ENCODE data around the gene ELFN1. TPM values are rescaled to one million over a fixed set of nuclear protein-coding genes. Genes with fewer than 3 reads are reported as not detected.

Gene ELFN1
- total RNA-seq, 2 donors from 2014 or later = 0.33 to 1.3 TPM

DNA sequence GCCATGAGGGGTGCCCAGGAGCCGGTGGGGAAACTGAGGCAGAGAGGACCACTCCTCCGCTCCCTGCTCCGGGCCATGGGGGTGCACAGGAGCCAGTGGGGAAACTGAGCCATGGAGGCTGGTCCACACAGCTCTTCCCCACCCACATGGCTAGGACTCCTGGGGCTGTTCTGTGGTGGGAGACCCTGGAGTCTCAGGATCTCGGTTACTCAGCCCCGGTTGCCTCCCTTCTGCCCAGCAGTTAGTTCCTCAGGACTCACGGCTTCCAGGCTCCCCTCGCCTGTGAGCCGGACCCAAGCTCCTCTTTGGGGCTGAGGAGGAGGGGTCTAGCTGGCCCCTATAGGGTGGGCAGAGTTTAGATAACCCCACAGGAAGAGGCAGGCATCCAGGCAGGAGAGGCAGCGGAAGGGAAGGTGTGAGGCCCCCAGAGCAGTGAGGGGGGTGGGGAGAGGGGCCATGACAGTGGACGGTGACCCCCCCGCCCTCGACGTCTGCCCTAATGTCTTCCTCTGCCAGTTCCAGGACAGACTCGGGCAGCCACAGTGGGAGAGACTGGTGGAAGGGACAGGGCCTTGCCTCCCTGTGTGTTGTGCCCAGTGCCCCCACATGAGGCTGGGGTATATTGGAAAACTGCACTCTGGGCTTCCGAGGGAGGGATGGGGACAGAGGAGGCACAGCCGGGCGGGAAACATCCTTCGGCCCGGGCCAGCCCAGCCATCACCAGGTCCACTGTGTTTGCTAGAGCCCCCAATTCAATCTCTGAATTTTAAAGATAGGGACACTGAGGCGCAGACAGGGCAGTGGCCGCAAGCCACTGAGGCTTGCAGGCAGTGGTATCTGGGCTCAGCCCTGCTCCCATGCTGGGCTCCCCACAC, 4.3 kb downstream of the ELFN1 start:
- H3K9me3 ChIP-seq = no peaks in the 10 kb centered on the region
- no peaks in the 10 kb centered on the region for H3K36me3 ChIP-seq (replicated peaks in 1 of 2; ENCODE audit: insufficient read depth in 1 of 2, low read depth in 2 of 2)
- no peak overlapping the region for H3K4me3 ChIP-seq
- no peak for TF ChIP-seq POLR2A (IDR thresholded peaks at IDR 0.05)
- TF ChIP-seq, protein P1, sequence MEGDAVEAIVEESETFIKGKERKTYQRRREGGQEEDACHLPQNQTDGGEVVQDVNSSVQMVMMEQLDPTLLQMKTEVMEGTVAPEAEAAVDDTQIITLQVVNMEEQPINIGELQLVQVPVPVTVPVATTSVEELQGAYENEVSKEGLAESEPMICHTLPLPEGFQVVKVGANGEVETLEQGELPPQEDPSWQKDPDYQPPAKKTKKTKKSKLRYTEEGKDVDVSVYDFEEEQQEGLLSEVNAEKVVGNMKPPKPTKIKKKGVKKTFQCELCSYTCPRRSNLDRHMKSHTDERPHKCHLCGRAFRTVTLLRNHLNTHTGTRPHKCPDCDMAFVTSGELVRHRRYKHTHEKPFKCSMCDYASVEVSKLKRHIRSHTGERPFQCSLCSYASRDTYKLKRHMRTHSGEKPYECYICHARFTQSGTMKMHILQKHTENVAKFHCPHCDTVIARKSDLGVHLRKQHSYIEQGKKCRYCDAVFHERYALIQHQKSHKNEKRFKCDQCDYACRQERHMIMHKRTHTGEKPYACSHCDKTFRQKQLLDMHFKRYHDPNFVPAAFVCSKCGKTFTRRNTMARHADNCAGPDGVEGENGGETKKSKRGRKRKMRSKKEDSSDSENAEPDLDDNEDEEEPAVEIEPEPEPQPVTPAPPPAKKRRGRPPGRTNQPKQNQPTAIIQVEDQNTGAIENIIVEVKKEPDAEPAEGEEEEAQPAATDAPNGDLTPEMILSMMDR (IDR thresholded peaks at IDR 0.05) = no peak
- DNase-seq (peak in 3 of 4 donors; percentile 1 to 5 (median 3)), ATAC-seq (no peak)
- peaks cover 9 to 11% of the 10 kb centered on the region in 2 donors for H3K27me3 ChIP-seq
- H3K4me1 ChIP-seq = peaks cover 11% of the 10 kb centered on the region
- intact Hi-C loops (cut with DNase I) = no loop called here
- 57% methylated on average over 13 to 20 of the region's 21 CpGs for WGBS, 2 donors
- H3K27ac ChIP-seq = no peak overlapping the region

- peak in 1 of 4 donors; percentile 9 for DNase-seq
- no peak overlapping the region for H3K27ac ChIP-seq
- no peaks in the 10 kb centered on the region for H3K36me3 ChIP-seq (replicated peaks in 1 of 2; ENCODE audit: insufficient read depth in 1 of 2, low read depth in 2 of 2)
- H3K27me3 ChIP-seq = peaks cover 3 to 11% of the 10 kb centered on the region in 2 donors
- H3K4me3 ChIP-seq = no peak overlapping the region
- H3K9me3 ChIP-seq = no peaks in the 10 kb centered on the region
- peaks cover 10% of the 10 kb centered on the region for H3K4me1 ChIP-seq
- intact Hi-C loops (cut with DNase I) = no loop called here
- TF ChIP-seq POLR2A (IDR thresholded peaks at IDR 0.05) = no peak
- TF ChIP-seq, protein P1 (IDR thresholded peaks at IDR 0.05) = no peak
- ATAC-seq = no peak
- WGBS, 2 donors = 45 to 61% methylated on average over 11 to 27 of the region's 29 CpGs
These were observed 5.1 kb downstream of the ELFN1 start for GRCh38 chr7:1675036-1675671.

- intact Hi-C loops (cut with DNase I) = no loop called here
- ATAC-seq = no peak
- Histone ChIP-seq H3K27me3 (peaks cover 0 to 11% of the 10 kb centered on the region in 2 donors), H3K36me3 (replicated peaks in 1 of 2; ENCODE audit: insufficient read depth in 1 of 2, low read depth in 2 of 2) (no peaks in the 10 kb centered on the region), H3K27ac (no peak overlapping the region), H3K4me1 (peaks cover 3% of the 10 kb centered on the region), H3K9me3 (no peaks in the 10 kb centered on the region), H3K4me3 (no peak overlapping the region)
- 54 to 59% methylated on average over 2 to 27 of the region's 30 CpGs for WGBS, 2 donors
- TF ChIP-seq POLR2A (IDR thresholded peaks at IDR 0.05) = no peak
- TF ChIP-seq, protein P1 (IDR thresholded peaks at IDR 0.05) = no peak
- DNase-seq = peak in 1 of 4 donors; percentile 8
These were observed 5.8 kb downstream of the ELFN1 start for GRCh38 chr7:1675673-1676549.

DNA sequence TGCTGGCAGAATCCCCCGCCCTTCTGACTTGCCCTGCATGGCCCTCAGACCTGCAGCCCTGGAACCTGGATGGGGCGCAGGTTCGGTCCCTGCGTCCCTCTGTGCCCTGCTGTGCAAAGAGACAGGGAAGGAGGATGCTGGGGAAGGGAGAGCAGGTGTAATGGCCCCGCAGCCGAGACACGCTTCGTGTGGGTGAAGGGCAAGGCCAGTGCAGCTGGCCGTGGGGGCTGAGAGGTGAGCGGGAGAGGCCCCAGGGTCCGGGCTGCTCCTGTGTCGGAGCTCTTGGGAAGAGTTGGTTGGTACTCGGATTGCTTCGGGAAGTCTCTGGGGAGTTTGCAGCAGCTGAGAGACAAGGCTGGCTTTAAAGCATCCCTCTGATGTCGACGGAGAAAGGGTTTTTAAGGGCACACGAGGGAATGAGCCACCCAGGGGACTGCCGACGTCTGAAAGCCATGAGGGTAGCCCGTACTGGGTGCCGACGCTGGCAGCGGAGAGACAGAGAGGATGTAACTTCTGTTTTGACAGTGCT, 6.5 kb downstream of the ELFN1 start:
- Histone ChIP-seq H3K4me3 (no peak overlapping the region), H3K9me3 (no peaks in the 10 kb centered on the region), H3K27me3 (peaks cover 0 to 11% of the 10 kb centered on the region in 2 donors), H3K36me3 (replicated peaks in 1 of 2; ENCODE audit: insufficient read depth in 1 of 2, low read depth in 2 of 2) (no peaks in the 10 kb centered on the region), H3K4me1 (no peaks in the 10 kb centered on the region), H3K27ac (no peak overlapping the region)
- peak in 1 of 4 donors; percentile 4 for DNase-seq
- no peak for TF ChIP-seq POLR2A (IDR thresholded peaks at IDR 0.05)
- TF ChIP-seq, protein P1 (IDR thresholded peaks at IDR 0.05) = no peak
- no peak for ATAC-seq
- intact Hi-C loops (cut with DNase I) = no loop called here
- WGBS, 2 donors = 65 to 67% methylated on average over 18 to 23 of the region's 23 CpGs

Measured in body of pancreas (tissue), 4 donors.